Measurements from ENCODE around the gene ZACN.
A peak's percentile ranks its signal among the peaks of the same experiment; 100 is the strongest.

Gene ZACN

GRCh38 chr17:76088041-76088867 lies 9.3 kb downstream of the ZACN start:
- Histone ChIP-seq H3K27ac (ENCODE audit: insufficient read depth in 1 of 2, low read depth in 1 of 2, low read length in 2 of 2, poor library complexity in 1 of 2, severe bottlenecking in 2 of 2) (no peak overlapping the region), H3K36me3 (ENCODE audit: control insufficient read depth in 4 of 4, insufficient read depth in 4 of 4, low read length in 3 of 4) (peaks cover 9 to 98% (median 80%) of the 10 kb centered on the region in 4 experiments), H3K4me3 (ENCODE audit: control insufficient read depth in 1 of 7, extremely low read depth in 1 of 7, insufficient read depth in 4 of 7, low read depth in 2 of 7, low read length in 6 of 7) (no peak overlapping the region), H3K4me1 (ENCODE audit: control extremely low read depth in 1 of 4, control insufficient read depth in 4 of 4, insufficient read depth in 4 of 4, low read length in 3 of 4) (peaks cover 0 to 4% (median 0%) of the 10 kb centered on the region in 4 experiments), H3K9me3 (ENCODE audit: control extremely low read depth in 1 of 5, control insufficient read depth in 4 of 5, insufficient read depth in 2 of 5, low read depth in 1 of 5, low read length in 4 of 5) (no peaks in the 10 kb centered on the region), H3K27me3 (replicated peaks in 2 of 5; ENCODE audit: control insufficient read depth in 4 of 5, insufficient read depth in 5 of 5, low read length in 4 of 5) (no peaks in the 10 kb centered on the region)
- WGBS (ENCODE audit: insufficient coverage): 99% methylated on average over 13 of the region's 25 CpGs
- ChIA-PET CTCF (no interaction called here), POLR2A (no interaction called here)
- no peak for DNase-seq

- POLR2A ChIA-PET: no interaction called here
- WGBS (ENCODE audit: insufficient coverage): over 99% methylated on average over 20 of the region's 25 CpGs
- peaks cover 0 to 4% (median 0%) of the 10 kb centered on the region in 4 experiments for H3K4me1 ChIP-seq (ENCODE audit: control extremely low read depth in 1 of 4, control insufficient read depth in 4 of 4, insufficient read depth in 4 of 4, low read length in 3 of 4)
- H3K36me3 ChIP-seq (ENCODE audit: control insufficient read depth in 4 of 4, insufficient read depth in 4 of 4, low read length in 3 of 4): peaks cover 10 to 98% (median 80%) of the 10 kb centered on the region in 4 experiments
- H3K4me3 ChIP-seq (ENCODE audit: control insufficient read depth in 1 of 7, extremely low read depth in 1 of 7, insufficient read depth in 4 of 7, low read depth in 2 of 7, low read length in 6 of 7): no peak overlapping the region
- CTCF ChIA-PET: interaction anchor here (1.4 kb wide), 1 partner anchor 80 kb away, joined by 3 read pairs; no protein-coding TSS in a partner anchor
- H3K9me3 ChIP-seq (ENCODE audit: control extremely low read depth in 1 of 5, control insufficient read depth in 4 of 5, insufficient read depth in 2 of 5, low read depth in 1 of 5, low read length in 4 of 5): no peaks in the 10 kb centered on the region
- no peak for DNase-seq
- H3K27ac ChIP-seq (ENCODE audit: insufficient read depth in 1 of 2, low read depth in 1 of 2, low read length in 2 of 2, poor library complexity in 1 of 2, severe bottlenecking in 2 of 2): no peak overlapping the region
- H3K27me3 ChIP-seq (replicated peaks in 2 of 5; ENCODE audit: control insufficient read depth in 4 of 5, insufficient read depth in 5 of 5, low read length in 4 of 5): no peaks in the 10 kb centered on the region
Observed at GRCh38 chr17:76088868-76089576, 10.0 kb downstream of the ZACN start.

GRCh38 chr17:76089680-76090516 lies 10.9 kb downstream of the ZACN start:
- 97% methylated on average over 28 of the region's 32 CpGs for WGBS (ENCODE audit: insufficient coverage)
- no peaks in the 10 kb centered on the region for H3K27me3 ChIP-seq (replicated peaks in 2 of 5; ENCODE audit: control insufficient read depth in 4 of 5, insufficient read depth in 5 of 5, low read length in 4 of 5)
- no peak overlapping the region for H3K27ac ChIP-seq (ENCODE audit: insufficient read depth in 1 of 2, low read depth in 1 of 2, low read length in 2 of 2, poor library complexity in 1 of 2, severe bottlenecking in 2 of 2)
- ChIA-PET CTCF (interaction anchor here (1.4 kb wide), 1 partner anchor 81 kb away, joined by 3 read pairs; no protein-coding TSS in a partner anchor), POLR2A (no interaction called here)
- H3K4me1 ChIP-seq (ENCODE audit: control extremely low read depth in 1 of 4, control insufficient read depth in 4 of 4, insufficient read depth in 4 of 4, low read length in 3 of 4): peaks cover 0 to 4% (median 0%) of the 10 kb centered on the region in 4 experiments
- no peak overlapping the region for H3K4me3 ChIP-seq (ENCODE audit: control insufficient read depth in 1 of 7, extremely low read depth in 1 of 7, insufficient read depth in 4 of 7, low read depth in 2 of 7, low read length in 6 of 7)
- H3K9me3 ChIP-seq (ENCODE audit: control extremely low read depth in 1 of 5, control insufficient read depth in 4 of 5, insufficient read depth in 2 of 5, low read depth in 1 of 5, low read length in 4 of 5): no peaks in the 10 kb centered on the region
- no peak for DNase-seq
- H3K36me3 ChIP-seq (ENCODE audit: control insufficient read depth in 4 of 4, insufficient read depth in 4 of 4, low read length in 3 of 4): peaks cover 10 to 98% (median 78%) of the 10 kb centered on the region in 4 experiments

GRCh38 chr17:76090517-76091129 lies 11.6 kb downstream of the ZACN start:
- Histone ChIP-seq H3K4me3 (ENCODE audit: control insufficient read depth in 1 of 7, extremely low read depth in 1 of 7, insufficient read depth in 4 of 7, low read depth in 2 of 7, low read length in 6 of 7) (no peak overlapping the region), H3K36me3 (ENCODE audit: control insufficient read depth in 4 of 4, insufficient read depth in 4 of 4, low read length in 3 of 4) (peaks cover 12 to 97% (median 75%) of the 10 kb centered on the region in 4 experiments), H3K27me3 (replicated peaks in 2 of 5; ENCODE audit: control insufficient read depth in 4 of 5, insufficient read depth in 5 of 5, low read length in 4 of 5) (no peaks in the 10 kb centered on the region), H3K9me3 (ENCODE audit: control extremely low read depth in 1 of 5, control insufficient read depth in 4 of 5, insufficient read depth in 2 of 5, low read depth in 1 of 5, low read length in 4 of 5) (no peaks in the 10 kb centered on the region), H3K27ac (ENCODE audit: insufficient read depth in 1 of 2, low read depth in 1 of 2, low read length in 2 of 2, poor library complexity in 1 of 2, severe bottlenecking in 2 of 2) (no peak overlapping the region), H3K4me1 (ENCODE audit: control extremely low read depth in 1 of 4, control insufficient read depth in 4 of 4, insufficient read depth in 4 of 4, low read length in 3 of 4) (peaks cover 0 to 4% (median 0%) of the 10 kb centered on the region in 4 experiments)
- WGBS (ENCODE audit: insufficient coverage): 94% methylated on average over 12 of the region's 17 CpGs
- DNase-seq: no peak
- CTCF ChIA-PET: no interaction called here
- POLR2A ChIA-PET: no interaction called here

- ChIA-PET CTCF (interaction anchor here (0.8 to 1.6 kb wide), 3 partner anchors 9 to 207 kb away, joined by 3 to 4 read pairs (median 3); partner anchors contain the start of gene EXOC7), POLR2A (interaction anchor here (0.6 kb wide), 1 partner anchor 14 kb away, joined by 3 read pairs; no protein-coding TSS in a partner anchor)
- Histone ChIP-seq H3K9me3 (ENCODE audit: control extremely low read depth in 1 of 5, control insufficient read depth in 4 of 5, insufficient read depth in 2 of 5, low read depth in 1 of 5, low read length in 4 of 5) (no peaks in the 10 kb centered on the region), H3K27ac (ENCODE audit: insufficient read depth in 1 of 2, low read depth in 1 of 2, low read length in 2 of 2, poor library complexity in 1 of 2, severe bottlenecking in 2 of 2) (no peak overlapping the region), H3K27me3 (replicated peaks in 2 of 5; ENCODE audit: control insufficient read depth in 4 of 5, insufficient read depth in 5 of 5, low read length in 4 of 5) (no peaks in the 10 kb centered on the region), H3K4me3 (ENCODE audit: control insufficient read depth in 1 of 7, extremely low read depth in 1 of 7, insufficient read depth in 4 of 7, low read depth in 2 of 7, low read length in 6 of 7) (no peak overlapping the region), H3K36me3 (ENCODE audit: control insufficient read depth in 4 of 4, insufficient read depth in 4 of 4, low read length in 3 of 4) (peaks cover 13 to 94% (median 67%) of the 10 kb centered on the region in 4 experiments), H3K4me1 (ENCODE audit: control extremely low read depth in 1 of 4, control insufficient read depth in 4 of 4, insufficient read depth in 4 of 4, low read length in 3 of 4) (peaks cover 0 to 4% (median 0%) of the 10 kb centered on the region in 4 experiments)
- WGBS (ENCODE audit: insufficient coverage): 75% methylated on average over 18 of the region's 23 CpGs
- peak in 1 of 3 donors; percentile 44 for DNase-seq
Observed at GRCh38 chr17:76091526-76092286, 12.7 kb downstream of the ZACN start.
